Activated CD4-positive, alpha-beta T cell treated with anti-CD3 and anti-CD28 coated beads, Interleukin-2, amount 50 U/mL, for 24 hours (primary cell): ENCODE results near the gene MRTFB.
"Not testable (repeated sequence)": the region's sequence is repeated elsewhere in the genome, so short reads cannot be mapped to it uniquely, and the experiment has no call there.

ENCODE experiments used
- DNase-seq, 2 donors: peaks; one replicate each; pipeline ENCODE4 v3.0.0-alpha.2; 2020; ENCODE audit warnings: low read depth in 1 of 2, low spot score in 1 of 2

Gene MRTFB

GRCh38 chr16:14105760-14106375, 34.7 kb downstream of the MRTFB start:
- DNase-seq, result no peak

GRCh38 chr16:14106457-14106856, 35.3 kb downstream of the MRTFB start:
- DNase-seq, result no peak

GRCh38 chr16:14106961-14107360, 35.8 kb downstream of the MRTFB start:
- DNase-seq, result no peak

GRCh38 chr16:14109077-14109775, 38.1 kb downstream of the MRTFB start:
- DNase-seq, result no peak

- no peak for DNase-seq
Observed at GRCh38 chr16:14109782-14110727, 38.9 kb downstream of the MRTFB start.

- no peak for DNase-seq
Observed at GRCh38 chr16:14110728-14111251, 39.7 kb downstream of the MRTFB start.

- DNase-seq, result no peak
Observed at GRCh38 chr16:14111713-14112538, 40.8 kb downstream of the MRTFB start.

- DNase-seq, result no peak
Observed at GRCh38 chr16:14112539-14112856, 41.4 kb downstream of the MRTFB start.

GRCh38 chr16:14113344-14113743, 42.2 kb downstream of the MRTFB start:
- no peak for DNase-seq

- DNase-seq, result no peak
Observed at GRCh38 chr16:14117051-14117450, 45.9 kb downstream of the MRTFB start.

GRCh38 chr16:14119799-14120198, 48.7 kb downstream of the MRTFB start:
- DNase-seq, result no peak

GRCh38 chr16:14120335-14120734, 49.2 kb downstream of the MRTFB start:
- DNase-seq, result no peak

- no peak for DNase-seq
Observed at GRCh38 chr16:14121142-14121541, 50.0 kb downstream of the MRTFB start.

GRCh38 chr16:14121872-14122271, 50.8 kb downstream of the MRTFB start:
- no peak for DNase-seq

GRCh38 chr16:14122430-14122829, 51.3 kb downstream of the MRTFB start:
- not testable (repeated sequence) for DNase-seq

GRCh38 chr16:14125000-14125681, 54.0 kb downstream of the MRTFB start:
- no peak for DNase-seq

GRCh38 chr16:14125708-14126107, 54.6 kb downstream of the MRTFB start:
- DNase-seq, result no peak

- DNase-seq, result no peak
Observed at GRCh38 chr16:14128097-14128496, 57.0 kb downstream of the MRTFB start.

GRCh38 chr16:14129502-14129901, 58.4 kb downstream of the MRTFB start:
- DNase-seq, result no peak
